Germinal center (tissue), 1 donor: ENCODE results near the gene ARHGAP12.
"Not testable (repeated sequence)": the region's sequence is repeated elsewhere in the genome, so short reads cannot be mapped to it uniquely, and the experiment has no call there.

ENCODE experiments used
- DNase-seq: peaks from one replicate; pipeline ENCODE4 v3.0.0; 2012; ENCODE audit warnings: mixed read lengths, low spot score

ARHGAP12 gene, protein sequence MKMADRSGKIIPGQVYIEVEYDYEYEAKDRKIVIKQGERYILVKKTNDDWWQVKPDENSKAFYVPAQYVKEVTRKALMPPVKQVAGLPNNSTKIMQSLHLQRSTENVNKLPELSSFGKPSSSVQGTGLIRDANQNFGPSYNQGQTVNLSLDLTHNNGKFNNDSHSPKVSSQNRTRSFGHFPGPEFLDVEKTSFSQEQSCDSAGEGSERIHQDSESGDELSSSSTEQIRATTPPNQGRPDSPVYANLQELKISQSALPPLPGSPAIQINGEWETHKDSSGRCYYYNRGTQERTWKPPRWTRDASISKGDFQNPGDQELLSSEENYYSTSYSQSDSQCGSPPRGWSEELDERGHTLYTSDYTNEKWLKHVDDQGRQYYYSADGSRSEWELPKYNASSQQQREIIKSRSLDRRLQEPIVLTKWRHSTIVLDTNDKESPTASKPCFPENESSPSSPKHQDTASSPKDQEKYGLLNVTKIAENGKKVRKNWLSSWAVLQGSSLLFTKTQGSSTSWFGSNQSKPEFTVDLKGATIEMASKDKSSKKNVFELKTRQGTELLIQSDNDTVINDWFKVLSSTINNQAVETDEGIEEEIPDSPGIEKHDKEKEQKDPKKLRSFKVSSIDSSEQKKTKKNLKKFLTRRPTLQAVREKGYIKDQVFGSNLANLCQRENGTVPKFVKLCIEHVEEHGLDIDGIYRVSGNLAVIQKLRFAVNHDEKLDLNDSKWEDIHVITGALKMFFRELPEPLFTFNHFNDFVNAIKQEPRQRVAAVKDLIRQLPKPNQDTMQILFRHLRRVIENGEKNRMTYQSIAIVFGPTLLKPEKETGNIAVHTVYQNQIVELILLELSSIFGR

DNA sequence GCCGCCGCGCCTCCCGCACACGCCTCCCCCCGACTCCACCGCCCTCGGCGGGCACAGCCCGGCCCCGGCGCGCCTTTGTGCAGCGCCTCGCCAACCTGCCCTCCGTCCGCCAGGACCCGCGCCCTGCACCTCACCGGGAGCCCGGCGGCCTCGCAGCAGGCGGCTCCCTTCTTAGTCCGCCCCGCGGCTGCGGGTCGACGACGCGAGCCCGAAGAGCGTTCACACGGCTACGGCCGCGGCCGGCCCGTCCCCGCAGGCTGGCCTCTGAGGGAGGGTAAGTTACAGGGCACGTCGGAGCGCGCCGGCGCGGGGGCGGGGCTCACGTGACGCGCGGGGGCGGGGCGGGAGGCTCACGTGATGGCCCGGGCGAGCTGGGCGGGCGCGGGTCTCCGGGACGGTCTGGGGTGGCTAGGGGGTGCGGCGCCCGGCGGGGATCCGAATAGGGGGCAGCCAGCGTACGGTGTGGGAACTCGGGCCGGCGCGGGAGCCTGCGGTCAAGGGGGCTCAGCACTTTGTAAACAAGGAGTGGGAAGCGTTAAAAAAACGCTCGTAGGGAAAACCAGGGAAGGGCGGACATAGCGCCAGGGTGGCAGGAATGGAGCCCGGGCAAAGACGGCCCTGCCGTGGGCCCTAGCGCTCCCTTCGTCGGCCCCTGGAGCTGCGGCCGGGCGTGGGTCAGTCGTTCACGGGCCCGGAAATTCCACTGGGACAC is at the start of gene ARHGAP12:
ARHGAP12 (minus strand) TSS at position 283 of the 712 bp plus-strand sequence. CDS start 19,976 bp downstream, outside the sequence.
- peak; percentile 78 for DNase-seq

DNA sequence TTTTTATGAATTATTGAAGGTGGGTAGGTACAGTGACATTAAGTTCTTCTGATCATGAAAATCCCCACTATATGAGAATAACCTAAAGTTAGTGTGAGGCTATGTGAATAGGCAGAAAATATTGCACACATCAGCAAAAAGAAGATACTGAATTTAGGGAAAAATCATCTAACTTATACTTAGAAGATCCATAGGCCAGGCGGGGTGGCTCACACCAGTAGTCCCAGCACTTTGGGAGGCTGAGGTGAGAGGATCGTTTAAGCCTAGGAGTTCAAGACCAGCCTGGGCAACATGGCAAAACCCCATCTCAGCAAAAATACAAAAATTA is 49.5 kb upstream of the ARHGAP12 start:
- no peak for DNase-seq

DNA sequence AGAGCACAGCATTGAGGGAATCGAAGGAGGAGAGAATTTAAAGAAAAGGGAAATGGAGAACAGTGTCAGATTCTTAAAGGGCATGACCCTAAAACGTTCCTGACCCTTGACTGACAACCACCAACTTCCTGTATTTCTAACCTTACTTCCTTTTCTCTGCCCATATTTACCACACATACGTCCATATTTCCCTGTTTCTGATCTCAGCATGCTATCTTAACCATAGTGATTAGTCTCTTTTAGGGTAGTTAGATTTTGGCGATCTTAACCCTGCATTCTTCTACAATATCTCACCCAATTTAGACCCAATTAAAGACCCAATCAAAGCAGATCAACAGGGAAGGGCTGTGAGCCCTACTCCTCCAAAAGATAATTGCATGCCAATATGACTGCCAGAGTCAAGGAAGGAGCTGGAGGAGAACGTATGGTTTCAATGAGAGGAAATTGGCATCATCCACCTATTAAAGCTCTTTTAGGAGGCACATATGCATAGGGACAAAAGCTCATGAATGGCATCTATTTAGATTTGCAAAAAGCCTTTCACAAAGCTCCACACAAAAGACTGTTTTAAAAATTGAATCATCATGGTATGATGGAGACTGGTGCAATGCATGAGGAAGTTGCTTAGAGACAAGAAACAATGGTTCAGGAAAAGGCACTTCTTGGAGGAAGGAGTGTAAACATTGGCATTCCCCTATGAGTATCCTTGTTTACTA is 49.0 kb upstream of the ARHGAP12 start:
- no peak for DNase-seq

DNA sequence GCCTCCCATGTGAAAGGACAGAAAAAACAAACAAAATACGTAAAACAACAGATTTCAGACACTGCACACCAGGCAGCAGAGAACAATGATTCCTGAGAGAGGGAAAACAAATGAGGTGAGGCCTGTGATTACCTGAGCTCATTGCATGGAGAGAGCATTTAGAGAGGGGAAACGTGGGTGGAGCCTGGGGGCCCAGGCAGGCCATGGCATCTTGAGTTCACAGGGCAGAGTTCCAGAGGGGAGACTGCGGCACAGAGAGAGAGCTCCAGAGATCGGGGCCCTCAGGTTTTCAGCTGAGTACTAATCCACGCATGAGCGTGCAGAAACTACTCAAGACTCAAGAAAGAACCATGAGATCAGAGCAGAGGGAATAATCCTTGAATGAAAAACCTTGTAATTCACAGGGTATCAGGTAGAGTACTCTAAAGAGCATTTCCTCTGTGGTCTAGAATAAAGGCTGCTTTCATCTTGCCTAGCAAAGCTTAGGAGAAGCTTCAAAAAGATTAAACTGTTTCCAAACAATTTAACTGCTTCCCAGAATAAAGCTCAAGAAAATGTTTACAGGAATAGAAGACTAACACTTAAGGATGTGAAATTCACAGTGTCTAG is 46.6 kb upstream of the ARHGAP12 start:
- no peak for DNase-seq

DNA sequence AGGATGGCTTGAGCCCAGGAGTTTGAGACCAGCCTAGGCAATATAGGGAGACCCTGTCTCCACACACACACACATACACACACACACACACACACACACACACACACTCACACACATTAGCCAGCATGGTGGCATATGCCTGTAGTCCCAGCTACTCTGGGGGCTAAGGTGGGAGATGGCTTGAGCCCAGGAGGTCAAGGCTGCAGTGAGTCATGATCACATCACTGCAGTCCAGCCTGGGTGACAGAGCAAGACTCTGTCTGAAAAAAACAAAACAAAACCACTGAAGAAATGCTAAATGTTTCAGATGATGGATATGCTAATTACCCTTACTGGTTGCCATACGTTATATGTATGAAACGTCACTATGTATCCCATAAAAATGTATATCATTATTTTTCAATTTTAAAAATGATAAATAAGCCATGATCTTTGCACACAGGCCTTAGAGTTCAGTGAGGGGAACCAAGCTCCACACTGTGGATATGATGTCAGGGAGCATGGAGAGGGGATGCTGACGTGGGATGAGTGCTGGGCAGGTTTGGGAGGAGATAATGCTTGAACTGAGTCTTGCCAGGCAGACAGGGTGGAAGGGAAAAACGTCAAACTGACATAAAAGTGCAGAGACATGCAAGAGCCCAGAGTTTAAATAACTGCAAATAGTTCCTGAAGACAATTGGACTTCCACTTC is 45.9 kb upstream of the ARHGAP12 start:
- no peak for DNase-seq

DNA sequence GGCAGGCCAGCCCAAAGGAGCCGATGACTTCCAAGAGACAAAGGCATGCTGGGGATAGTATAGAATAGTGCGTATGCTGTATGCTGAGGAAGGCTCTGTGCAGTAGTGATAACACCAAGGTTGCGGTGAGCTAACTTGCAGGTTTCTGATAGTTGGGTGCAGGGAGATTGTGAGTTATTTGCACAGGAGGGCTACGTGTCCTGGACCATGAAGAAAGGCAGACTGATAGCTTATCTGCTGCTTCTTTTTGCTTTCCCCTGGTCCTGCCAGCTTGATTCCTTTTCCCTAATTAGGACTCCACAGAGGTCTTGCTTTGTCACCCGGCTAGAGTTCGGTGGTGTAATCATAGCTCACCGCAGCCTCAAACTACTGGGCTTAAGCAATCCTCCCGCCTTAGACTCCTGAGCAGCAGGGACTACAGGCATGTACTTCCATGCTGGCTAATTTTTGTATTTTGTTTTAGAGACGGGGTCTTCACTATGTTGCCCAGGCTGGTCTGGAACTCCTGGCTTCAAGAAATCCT is 43.9 kb upstream of the ARHGAP12 start:
- no peak for DNase-seq

DNA sequence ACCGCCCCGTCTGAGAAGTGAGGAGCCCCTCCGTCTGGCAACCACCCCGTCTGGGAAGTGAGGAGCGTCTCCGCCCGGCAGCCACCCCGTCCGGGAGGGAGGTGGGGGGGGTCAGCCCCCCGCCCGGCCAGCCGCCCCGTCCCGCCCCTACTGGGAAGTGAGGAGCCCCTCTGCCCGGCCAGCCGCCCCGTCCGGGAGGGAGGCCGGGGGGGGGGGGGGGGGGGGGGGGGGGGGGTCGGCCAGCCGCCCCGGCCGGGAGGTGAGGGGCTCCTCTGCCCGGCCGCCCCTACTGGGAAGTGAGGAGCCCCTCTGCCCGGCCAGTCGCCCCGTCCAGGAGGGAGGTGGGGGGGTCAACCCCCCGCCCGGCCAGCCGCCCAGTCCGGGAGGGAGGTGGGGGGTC is 41.2 kb upstream of the ARHGAP12 start:
- DNase-seq, result not testable (repeated sequence)

DNA sequence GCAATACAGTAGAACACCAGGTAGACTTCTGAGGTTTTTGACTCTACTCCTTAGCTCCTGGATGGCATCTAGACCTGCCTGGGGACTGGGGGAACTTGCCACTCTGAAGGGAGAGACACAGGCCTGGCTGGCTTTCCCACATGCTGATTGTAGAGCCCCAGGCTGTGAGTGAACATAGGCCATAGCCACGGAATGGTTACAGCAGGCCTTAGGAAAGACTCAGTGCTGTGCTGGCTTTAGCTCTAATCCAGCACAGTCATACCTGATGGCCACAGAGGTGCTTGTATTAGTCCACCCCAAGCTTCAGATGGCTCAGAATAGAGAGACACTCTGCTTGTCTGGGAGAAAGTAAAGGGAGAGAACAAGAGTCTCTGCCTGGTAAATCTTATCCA is 35.0 kb upstream of the ARHGAP12 start:
- DNase-seq, result no peak

DNA sequence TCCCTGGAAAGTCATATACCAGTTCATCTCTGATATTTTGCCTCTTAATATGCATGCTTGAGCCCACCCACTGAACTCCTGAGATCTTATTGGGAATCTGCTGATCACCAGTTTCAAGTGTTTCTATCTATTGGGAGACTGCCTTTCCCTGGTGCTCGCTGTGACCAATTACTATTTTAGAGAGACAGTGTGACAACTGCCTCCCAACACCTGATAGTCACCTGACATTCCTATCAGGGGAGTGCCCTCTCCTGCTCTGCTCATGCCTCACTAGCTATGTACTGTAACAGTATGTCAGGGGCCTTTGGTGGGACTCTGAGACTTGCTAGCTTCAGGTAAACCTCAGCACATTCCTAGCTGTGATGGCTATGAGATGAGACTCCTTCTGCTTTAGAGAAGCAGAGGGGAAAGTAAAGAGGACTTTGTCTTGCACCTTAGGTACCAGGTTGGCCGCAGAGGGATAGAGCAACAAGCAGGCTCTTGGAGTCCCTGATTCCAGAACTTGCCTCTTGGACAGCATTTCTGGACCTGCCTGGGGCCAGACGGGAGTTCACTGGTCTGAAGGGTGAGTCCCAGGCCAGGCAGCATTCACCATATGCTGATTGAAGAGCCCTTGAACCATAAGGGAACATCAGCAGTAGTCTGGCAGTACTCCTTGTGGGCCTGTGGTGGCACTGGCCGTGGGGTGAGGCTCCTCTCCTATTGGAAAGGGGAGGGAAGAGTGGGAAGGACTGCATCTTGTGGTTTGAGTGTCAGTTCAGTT is 34.4 kb upstream of the ARHGAP12 start:
- DNase-seq, result no peak

DNA sequence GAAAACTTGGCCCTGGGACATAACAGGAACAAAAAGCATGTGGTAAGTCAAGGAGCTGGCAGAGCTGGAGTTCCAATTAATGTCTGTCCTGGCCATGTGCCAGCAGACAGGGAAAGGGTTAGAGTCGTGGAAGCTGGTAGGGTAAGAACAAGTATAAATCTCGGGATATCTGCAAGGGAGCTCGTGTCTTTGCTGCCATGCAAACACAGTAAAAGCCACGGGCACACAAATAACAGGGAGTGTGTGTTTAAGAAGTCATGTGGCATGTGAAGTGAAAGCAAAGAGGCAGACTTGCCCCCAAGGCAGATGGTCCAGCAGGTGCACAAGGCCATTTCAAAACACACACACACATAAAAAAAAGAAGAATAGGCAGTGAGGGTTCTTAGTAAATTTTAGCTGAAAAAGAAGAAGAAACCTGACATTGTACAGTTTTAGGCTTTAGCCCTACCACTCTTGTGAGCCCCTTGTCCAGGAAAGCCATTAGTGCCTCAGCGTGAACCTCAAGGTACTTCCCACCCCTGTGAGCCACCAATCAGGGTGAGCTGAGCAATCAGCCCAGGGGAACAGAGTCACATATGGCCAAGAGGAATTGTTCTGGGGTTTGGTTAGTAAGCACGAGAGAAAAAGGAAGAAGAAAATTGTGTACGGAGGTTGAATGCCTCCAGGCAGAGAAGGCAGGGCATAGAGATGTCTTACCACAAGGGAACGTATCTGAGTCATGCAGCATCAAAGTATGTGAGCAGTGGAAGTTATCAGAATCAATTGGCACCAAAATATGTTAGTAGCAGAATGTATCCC is 32.8 kb upstream of the ARHGAP12 start:
- DNase-seq, result no peak

DNA sequence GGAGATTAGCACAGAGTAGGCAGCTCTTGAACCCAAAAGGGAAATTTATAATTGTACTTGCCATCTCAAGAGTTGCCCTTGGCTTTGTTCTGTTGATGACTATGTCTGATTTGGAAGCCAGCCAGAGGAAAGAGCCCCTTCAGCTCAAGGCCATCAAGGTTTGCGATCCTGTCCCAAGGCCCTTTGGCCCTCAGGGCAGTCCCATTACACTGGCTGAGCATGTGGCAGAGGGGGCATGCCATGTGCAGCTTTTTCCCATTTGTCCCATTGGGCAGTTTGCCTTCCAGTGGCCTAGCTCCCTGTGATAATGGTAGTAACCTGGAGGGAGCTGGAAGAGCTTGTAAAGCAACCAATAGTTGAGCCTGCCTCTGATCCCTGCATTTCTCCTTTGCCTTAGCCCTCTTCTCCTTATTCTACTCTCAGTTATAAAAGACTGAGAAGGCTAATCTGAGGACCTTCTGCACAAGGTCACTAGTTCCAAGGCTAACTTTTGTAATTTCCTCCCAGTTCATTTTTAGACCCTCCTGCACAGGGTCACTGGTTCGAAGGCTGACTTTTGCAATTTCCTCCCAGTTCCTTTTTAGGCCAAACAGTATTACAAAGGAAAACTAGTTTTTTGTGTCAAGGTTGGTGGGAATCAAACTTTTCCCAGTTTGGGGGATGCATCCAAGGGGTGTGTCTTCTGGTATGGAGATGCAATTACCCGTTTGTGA is 31.0 kb upstream of the ARHGAP12 start:
- DNase-seq, result no peak

DNA sequence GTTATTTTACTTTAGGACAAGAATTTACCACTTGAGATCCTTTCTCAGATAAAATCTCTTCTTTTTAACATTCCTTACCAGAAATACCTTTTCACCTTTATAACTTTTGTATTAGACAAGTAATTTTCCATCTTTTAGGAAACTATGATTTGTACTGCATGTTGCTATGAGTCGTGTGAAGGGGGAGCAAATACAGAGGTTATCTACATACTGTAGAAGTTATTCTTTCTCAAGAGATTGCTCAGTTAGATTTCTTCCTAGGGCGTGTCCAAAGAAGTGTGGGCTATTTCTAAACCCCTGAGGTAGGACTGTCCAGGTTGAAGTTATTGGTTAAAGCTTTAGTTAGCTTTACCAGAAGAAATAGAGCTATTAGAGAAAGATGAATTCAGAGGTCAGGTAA is 30.2 kb upstream of the ARHGAP12 start:
- DNase-seq, result no peak

DNA sequence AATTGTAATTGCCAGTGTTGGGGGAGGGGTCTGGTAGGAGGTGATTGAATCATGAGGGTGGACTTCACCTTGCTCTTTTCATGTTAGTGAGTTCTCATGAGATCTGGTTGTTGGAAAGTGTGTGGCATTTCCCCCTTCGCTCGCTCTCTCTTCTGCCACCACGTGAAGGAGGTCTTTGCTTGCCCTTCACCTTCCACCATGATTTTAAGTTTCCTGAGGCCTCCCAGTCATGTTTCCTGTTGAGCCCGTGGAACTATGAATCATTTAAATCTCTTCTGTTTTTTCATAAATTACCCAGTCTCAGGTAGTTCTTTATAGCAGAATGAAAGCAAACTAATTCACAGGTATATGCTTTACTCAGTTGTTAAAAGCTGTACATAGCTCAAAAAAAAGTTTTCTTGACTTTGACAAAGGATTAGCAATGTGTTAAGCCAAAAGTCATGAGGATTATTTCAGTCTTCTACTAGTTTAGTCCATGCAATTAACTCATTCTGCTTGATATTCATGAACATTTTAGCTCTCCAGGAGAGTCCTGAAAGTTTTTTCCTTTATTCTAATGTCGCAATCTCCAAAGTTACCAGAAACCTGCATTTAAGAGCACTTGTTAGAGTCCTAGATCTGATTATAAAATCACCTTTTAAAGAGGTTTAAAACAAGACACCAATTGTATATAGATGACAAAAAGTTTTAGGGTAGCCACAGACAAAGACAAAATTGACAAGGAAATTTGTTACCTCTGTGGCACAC is 27.7 kb upstream of the ARHGAP12 start:
- DNase-seq, result no peak

DNA sequence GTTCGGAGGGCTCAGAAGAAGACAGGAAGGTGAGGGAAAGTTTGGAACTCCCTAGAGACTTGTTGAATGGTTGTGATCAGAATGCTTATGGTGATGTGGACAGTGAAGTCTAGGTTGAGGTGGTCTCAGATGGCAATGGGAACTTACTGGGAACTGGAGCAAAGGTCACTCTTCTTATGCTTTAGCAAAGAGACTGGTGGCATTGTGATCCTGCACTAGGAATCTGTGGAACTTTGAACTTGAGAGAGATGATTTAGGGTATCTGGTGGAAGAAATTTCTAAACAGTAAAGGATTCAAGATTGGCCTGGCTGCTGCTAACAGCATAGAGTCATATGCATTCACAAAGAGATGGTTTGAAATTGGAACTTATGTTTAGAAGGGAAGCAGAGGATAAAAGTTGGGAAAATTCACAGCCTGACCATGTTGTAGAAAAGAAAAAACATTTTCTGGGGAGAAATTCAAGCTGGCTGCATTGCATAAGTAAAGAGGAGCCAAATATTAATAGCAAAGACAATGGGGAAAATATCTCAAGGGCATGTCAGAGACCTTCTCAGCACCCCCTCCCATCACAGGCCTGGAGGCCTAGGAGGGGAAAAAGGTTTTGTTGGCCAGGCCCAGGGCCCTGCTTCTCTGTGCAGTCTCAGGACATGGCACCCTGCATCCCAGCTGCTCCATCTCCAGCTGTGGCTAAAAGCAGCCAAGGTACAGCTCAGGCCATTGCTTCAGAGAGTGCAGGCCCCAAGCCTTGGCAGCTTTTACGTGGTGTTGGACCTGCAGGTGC is 26.0 kb upstream of the ARHGAP12 start:
- no peak for DNase-seq

DNA sequence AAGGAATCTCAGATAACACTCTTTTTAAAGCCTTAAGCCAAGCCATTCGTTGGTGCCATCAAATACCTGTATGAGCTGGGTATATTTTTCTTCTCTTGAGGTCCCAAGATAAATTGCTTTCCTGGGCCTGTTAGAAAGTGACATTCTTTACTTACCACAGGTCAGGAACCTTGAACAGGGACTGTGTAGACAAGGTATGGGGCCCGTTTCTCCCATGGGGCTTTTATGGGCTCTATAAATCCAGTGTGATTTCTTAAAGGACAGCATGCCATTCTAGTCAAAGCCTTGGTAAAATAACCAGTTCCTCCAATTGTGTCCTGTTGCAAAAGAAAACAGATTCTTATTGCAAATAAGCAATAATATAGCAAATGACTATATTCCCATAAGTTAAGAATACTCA is 24.8 kb upstream of the ARHGAP12 start:
- DNase-seq, result no peak

DNA sequence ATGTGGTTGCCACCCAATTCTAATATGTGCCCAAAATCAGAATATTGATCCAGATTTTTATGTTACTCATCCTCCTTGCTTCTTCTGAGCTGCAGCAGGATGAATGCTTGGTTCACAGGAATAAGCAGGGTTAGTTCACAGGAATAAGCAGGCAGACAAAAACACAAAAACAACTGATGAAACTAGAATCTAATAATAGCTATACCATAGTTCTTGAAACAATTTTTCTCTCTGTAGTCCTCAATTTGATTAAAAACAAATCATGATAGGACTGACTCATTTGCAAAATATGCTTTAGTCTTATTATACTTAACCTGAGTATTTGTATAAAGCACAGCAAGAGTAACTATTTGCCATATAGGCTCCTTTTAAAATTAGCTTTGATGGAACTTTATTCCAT is 24.4 kb upstream of the ARHGAP12 start:
- no peak for DNase-seq

DNA sequence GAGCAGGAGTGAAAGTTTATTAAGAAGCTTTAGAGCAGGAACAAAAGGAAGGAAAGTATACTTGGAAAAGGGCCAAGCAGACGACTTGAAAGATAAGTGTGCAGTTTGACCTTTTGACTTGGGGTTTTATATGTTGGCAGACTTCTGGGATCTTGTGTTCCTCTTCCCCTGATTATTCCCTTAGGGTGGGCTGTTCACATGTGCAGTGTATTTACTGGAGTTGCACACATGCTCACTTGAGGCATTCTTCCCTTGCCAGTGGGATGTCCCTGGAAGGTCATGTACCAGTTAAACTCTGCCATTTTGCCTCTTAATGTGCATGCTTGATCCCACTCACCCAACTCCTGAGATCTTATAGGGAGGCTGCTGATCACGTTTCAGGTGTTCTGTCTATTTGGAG is 23.4 kb upstream of the ARHGAP12 start:
- DNase-seq, result no peak
